GM21515 (cell line): ENCODE data around the gene CALB2.
"Not testable (repeated sequence)": the region's sequence is repeated elsewhere in the genome, so short reads cannot be mapped to it uniquely, and the experiment has no call there.

Experiments used
- ATAC-seq: cut with Tn5 transposase; IDR thresholded peaks from one replicate; pipeline ENCODE4 v1.9.1; 2021; ENCODE audit not compliant: unreplicated experiment

Gene CALB2, protein sequence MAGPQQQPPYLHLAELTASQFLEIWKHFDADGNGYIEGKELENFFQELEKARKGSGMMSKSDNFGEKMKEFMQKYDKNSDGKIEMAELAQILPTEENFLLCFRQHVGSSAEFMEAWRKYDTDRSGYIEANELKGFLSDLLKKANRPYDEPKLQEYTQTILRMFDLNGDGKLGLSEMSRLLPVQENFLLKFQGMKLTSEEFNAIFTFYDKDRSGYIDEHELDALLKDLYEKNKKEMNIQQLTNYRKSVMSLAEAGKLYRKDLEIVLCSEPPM

DNA sequence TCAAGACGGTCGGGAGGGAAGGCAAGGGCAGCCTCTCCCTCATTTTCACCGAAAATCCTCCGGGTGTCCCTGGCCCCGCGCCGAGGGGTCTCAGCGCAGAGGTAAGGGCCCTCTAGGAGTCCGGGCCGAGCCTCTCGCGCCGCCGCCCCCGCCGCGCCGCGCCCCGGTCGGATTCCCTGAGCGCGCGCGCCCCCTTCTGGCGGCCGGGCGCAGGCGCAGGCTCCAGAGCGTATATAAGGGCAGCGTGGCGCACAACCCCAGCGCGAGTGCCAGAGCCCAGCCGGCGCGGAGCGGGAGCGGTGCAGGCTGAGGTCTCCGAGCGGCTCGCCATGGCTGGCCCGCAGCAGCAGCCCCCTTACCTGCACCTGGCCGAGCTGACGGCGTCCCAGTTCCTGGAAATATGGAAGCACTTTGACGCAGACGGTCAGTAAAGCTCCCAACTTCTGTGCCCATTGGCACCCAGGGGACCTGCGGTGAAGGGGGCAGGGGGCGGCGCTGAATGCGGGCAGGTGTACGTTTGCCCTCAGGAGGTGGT is at the start of gene CALB2:
TSS of gene CALB2 (plus strand) at position 260 of the 535 bp plus-strand sequence. CDS start at position 330, 70 bp downstream.
- peak; percentile 85 for ATAC-seq

DNA sequence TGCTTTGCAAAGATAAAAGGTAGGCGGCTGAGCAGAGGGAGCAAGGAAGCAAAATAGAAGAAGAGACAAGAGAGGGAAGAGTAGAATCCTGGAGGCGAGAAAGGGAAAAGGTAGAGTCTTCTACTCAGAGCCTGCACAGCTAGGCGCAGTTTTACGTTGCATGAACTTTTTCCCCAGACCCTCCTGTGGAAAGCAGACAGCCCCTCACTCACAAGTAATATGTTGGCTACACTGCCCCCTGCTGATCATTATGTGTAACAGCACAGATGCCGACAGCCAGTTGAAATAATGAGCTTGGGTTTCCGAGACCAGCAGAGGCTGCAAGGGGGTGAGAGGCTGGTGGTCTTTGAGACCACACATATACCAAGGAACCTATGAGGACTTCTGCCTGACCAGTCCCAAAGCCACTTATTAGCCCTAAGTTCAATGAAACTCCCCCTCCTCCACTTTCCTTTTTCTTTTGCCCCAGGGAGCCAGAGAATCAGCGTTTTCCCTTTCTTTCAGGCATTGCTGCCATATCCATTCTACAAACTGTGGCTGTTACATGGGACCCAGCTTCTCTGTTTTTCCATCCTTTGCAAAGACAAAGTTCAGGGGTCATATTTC is 46.9 kb upstream of the CALB2 start:
- ATAC-seq: no peak

DNA sequence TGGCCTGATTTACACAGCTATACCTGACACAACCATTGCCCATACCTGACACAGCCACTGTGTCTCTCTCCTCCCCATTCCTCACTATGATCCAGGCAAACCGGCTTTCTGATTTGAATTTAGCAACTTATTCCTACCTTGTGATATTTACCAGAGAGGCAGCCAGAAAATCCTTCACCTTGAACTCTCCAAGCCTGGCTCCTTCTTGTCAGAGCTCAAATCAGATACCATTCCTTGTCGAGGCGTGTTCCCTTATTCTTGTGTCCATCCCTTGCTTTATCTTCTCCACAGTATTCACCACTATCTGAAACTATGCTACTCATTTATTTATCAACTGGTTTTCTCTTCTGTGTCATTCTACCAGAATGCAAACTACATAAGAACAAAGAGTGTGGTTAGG is 44.9 kb upstream of the CALB2 start:
- ATAC-seq: not testable (repeated sequence)

DNA sequence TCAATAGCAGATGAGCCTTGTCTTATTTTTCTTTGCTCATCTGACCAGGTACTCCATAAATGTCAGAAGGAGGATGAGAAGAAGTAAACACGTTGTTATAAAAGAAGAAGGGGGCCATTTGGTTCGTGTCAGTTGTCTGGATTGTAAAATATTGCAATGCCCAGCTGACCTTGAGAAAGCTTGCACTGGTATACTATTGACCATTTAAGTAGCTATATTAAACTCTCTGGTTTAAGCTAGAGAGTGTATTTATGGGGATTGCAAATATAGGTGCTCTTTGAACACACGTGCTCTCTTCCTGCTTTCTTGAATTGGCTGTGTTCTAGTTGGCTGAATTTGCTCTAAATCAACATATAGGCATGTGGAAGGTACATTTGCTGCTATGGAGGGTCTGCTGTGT is 43.3 kb upstream of the CALB2 start:
- no peak for ATAC-seq

DNA sequence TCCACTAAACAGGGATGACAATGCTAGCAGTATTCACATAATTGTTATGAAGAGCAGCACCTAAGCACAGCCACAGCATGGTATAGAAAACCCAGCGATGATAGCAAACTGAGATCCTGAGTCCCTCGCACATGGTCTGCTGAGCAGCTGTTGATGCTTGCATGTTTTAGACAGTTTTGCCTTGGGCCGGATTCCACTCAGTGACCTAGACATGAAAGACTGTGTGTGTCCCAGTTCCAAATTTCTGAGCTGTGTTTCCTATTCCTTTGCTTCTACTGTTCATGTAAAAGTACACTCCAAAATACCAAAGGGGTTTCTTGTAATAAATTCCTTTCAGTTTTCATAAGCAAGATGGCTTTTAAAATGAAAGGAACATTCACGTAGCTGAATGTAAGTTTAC is 38.5 kb upstream of the CALB2 start:
- ATAC-seq: no peak

DNA sequence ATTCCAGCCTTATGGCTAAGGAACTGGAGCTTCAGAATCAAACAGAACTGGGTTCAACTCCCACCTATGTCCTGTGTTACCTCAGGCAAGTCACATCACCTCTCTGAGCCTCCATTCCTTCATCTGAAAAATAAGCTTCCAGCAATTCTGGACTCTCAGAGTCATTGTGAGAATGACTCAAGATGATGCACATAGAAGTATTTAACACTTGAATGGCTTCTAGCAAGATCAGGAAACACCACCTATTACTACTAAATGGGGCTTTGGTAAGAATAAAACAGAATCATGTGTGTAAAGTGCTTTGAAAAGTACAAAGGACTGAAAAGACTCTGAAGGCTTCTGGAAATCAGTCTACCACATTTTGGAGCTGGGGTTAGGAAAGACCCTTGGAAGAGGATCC is 30.8 kb upstream of the CALB2 start:
- no peak for ATAC-seq

DNA sequence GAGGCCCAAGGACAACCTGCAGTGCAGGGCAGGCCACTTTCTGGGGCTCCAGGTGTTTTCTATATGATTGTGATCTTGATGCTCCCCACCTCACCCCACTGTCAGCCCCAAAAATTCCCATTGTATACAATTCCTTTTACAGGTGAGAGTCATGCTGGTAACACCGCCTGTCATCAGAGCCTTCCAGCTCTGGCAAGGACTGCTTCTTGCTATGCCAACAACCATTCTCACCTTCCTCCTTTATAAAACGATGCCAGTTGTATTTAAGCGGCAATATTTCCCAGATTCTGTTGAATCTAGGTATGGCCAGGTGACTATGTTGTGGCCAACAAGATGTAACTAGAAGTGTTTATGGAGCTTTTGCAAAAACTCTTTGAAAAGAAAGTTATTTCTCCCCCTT is 30.4 kb upstream of the CALB2 start:
- ATAC-seq: no peak

DNA sequence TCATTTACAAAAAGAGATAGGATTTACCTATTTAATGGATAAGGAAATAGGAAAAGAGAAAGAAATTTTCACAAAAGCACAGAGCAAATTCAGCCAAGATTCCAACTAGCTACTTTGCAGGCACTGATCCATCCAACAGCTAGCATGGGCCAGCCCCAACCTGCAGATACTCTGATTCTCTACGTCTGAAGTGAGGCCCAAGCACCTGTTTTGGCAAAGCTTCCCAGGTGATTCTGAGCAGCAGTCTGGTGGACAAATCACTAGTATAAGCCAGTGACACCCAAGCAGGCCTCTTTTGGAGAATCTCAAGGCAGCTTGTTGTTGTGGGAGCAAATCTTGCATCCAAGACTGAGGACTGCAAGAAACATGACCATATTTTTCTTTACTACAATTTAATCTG is 20.9 kb upstream of the CALB2 start:
- ATAC-seq: no peak

DNA sequence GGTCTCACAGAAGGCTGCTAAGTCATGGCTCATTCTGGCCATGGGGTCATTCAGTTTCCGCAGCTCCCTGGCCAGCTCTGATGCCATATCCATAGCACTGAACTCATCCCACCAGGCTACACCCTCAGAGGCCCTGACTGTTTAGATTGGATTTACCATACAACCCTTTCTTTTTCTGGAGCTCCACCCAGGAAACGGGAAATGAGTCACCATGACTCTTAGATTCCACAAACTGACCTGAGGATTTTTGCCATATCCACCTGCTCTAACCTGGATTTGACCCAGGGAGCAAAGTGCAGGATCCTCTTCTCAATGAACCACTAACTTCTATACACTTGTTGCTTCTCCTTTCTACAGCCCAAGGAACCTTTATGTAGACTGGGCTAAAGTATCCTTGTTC is 20.3 kb upstream of the CALB2 start:
- ATAC-seq: no peak

DNA sequence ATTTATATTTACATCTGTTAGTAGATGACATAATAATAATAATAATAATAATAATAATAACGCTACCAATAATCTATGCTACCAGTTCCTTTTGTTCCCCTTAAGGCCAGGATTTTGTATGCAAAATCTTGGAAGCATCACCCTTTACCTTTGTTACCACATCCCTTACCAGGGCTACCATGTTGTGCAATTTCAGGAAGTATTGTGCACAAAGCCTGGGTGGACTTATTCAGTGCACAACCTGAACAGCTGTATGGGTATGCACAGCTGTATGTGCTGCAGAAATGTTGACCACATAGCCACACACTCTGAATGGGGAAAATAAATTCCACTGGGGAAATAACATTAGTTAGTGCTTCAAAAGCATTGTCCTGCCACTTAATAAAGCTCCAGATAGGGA is 19.9 kb upstream of the CALB2 start:
- ATAC-seq: no peak

DNA sequence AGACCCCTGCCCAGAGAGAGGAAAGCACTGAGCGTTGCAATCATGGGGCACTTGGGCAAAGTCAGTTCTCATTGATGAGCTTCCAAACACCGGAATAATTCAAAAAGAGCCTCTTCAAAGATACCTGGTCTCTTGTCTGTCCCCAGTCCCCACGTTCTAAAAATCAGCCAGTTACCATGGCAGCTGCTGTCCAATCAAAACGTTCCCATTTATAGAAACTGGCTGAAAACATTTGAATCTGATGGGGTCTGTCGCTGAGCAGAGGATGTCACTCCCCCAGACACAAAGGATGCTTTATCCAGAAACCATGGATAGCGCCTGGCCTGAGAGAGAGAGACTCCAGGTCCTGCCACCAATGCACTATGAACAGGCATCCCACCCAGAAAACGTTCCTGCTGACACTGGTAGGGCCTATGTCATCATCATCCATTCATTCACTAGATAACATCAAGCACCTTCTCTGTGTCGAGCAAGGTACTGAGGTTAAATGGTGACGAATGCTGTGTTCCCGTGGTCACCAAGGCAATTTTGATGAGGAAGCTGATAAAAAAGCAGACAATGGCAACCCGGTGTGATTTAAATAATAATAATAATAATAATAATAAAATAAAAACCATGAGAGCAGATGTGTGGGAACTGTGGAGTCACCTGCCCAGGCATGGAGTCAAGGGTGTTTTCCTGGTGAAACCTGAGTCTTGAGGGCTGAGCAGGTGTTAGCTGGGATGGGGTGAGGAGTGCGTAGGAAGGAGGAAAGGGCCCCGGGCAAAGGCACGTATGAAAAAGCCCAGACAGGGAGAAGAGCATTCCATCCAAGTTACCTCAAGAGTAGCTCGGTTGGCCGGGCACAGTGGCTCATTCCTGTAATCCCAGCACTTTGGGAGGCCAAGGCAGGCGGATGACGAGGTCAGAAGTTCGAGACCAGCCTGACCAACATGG is 19.0 kb upstream of the CALB2 start:
- no peak for ATAC-seq

DNA sequence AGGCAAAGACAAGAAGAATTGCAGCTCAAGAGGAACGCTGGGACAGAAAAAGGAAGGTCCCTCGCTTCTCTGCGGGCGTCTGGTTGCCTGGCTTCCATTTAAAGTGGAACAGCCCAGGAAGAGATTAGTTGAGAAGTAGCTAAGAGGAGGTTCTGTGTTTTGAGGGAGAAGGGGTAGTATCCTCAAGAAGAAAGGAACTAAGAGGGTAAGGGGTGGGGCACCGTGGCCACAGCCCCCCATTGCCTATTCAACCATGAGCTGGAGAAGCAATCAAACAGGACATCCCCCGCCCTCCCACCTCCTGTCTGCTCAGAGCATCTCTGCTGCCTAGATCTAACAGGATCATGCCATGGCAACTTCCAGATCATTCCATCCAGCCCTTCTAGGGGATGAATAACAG is 18.1 kb upstream of the CALB2 start:
- no peak for ATAC-seq

DNA sequence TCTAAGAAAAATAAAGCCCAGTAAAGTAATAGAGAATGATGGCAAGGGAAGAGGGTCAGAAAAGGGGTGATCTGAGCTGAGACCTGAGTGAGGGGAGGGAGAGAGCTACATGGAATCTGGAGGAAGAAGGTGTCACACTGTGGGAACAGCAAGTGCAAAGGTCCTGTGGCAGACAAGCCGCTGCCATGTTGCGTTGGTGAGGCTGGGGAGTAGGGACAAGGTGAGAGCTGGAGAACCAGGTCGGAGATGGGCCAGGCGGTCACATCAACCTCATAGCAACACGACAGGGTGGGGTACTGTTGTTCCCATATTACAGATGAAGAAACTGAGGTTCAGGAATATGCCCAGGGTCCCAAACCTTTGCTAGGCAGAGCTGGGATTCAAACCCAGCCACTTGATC is 16.6 kb upstream of the CALB2 start:
- ATAC-seq: no peak

DNA sequence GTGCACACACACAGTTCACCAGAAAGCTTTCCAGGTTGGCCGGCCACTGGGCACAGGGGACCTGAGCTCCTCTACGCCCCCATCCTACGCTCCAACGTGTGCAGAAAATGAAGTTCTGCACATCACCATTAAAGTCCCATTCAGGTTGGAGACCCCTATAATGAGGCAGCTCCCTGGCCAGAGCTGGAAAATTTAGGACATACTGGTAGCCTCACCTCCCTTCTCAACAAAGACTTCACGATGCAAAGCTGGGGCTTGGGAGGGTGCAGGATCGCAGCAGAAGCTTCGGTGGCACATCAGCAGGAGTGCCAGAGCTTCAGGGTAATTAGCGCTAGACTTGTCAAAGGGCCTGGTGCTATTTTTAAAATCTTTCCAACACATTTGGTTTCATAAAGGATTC is 15.4 kb upstream of the CALB2 start:
- ATAC-seq: no peak

DNA sequence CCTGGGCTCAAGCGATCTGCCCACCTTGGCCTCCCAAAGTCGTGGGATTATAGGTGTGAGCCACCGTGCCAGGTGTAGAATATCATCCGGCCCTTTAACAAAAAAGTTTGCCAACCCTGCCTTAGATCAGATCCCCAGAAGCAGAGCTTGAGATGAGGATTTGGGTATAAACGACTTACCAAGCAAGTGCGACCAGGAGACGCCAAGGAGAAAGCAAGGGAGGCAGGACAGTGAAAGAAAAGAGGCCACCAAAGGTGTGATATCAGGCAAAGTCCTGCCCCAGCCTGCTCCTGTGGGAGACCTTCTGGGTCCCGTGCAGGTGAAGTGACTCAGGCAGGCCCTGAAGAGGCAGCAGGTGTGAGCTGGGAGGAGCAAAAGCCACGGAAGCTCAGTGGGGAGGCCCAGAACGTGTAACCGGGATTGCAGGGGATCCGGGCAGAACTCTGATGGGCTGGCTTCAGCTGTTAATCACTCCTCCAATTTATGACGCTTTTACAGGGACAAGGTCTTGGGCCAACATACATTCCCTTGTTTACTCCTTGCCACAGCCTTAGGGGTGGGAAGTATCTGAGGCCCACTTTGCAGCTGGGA is 14.1 kb upstream of the CALB2 start:
- ATAC-seq: no peak

DNA sequence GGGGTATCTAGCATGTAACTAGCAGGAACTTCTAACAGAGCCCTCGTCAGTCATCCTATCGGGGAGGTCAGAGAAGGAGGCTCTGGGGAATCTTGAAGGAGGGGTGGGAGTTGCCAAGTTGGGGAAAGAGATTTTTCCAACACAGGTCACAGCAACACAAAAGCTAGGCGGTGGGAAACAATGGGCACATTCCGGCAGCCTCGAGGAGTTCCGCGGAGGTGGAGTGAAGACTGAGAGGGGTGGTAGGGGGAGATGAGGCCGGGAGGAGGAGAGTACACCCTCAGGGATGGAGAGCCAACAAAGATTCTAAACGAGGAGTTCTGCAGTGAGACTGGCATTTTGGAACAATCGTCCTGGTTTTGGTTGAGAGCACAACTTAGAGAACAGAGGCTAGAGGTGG is 13.5 kb upstream of the CALB2 start:
- no peak for ATAC-seq

DNA sequence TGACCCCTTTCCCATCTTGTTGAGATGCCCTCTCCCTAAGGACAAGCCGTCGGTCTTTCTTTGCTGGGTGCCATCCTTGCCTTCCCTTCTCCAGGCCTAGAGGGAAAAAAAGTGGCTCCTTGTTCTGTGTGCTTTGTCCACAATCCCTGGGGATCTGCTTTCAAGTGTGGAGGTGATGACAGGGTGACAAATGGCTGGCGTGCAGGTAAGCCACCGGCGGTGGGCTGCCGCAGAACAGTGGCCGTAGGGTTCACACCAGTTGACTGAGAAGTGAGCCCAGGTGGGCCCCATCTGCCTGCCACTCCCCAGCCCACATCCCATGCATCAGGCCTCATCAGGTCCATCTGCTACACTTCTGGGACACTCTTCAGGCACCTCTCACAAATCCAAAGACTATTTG is 11.4 kb upstream of the CALB2 start:
- no peak for ATAC-seq

DNA sequence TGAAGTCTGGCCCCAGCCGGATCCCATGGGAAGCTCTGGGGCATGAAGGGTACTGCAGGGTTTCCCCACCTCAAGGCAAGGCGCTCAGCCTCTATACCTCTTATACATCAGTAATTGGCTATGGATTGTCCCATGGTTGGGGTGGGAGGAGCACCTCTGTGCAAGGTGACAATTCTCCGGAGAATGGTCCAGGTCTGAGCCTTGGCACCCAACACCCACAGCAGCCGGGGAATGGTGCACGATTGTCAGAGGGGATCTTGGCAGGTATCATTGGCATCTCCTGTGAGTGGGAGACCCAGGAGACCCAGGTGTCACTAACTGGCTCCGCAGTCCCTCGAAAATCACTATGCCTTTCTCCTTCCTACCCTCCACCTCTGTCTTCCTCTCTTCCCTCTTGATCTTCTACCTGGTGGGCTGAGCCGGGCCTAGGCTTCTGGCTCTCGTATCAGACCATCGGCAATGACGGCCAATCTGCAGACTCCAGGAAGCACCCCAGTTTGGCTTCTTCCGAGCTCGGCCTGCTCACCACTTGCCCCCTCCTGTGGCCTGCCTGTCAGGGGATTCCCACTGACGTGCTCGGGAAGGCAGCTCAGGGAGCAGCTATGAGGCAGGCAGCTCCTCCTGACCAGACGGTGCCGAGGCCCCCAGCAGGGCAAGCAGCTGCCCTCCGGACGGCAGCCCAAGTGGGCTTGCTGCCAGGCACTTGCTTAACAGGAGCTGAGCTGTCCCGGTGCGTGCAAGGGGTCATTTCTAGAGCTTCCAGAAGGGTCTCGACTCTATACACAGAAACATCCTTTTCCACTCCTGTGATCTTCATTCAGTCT is 10.0 kb upstream of the CALB2 start:
- ATAC-seq: no peak

DNA sequence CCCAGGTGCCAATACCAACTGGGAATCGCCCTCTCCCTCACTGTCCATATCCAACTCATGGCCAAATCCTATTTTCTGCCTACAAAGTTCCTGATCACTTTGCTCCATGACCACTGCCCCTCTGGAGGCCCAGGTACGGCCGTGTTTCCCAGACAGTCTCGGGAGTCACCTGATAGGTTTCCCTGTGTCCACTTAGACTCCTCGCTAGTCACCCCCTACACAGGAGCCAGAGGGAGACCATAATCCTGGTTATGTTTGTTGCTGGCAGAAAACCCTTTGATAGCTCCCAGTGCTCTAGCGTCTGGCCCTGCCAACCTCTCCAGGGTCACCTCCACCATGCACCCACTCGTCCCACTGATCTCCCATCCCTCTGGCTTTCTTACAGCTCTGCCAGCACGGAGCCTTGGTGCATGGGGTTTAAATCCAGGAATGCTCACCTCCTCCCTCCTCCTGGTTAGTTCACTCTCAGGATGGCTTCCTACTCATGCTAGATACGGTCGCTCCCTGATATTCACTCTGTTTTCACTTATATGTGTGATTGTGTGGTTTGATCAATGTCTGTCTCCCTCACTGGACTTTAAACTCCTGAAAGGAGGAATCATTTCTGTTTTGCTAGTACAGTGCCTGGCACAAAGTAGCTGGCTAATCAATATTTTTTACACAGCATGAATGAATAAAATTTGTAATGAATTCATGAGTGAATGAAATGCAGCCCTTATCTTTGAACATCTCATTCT is 7.5 kb upstream of the CALB2 start:
- no peak for ATAC-seq

DNA sequence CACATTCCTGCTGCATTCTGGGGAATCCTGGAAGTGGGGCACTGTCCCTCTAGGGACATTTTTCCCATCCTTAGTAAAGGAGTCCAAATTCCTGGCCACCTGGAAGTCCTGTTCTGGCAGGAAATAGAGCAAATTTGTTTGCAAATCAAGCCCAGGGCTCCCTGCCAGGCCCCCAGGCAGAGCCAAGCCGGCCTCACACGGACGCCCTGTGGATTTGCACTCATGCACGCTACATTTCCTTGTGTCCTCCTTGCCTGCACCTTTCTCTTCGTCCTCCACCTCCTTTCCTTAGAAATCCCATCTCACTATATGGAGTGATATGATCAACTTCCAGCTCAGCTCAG is 7.0 kb upstream of the CALB2 start:
- ATAC-seq: no peak
